GM12891 (cell line): ENCODE data around the gene MAPK14.

Experiments used
- POLR2A ChIP-seq: IDR thresholded peaks from 2 replicates; pipeline ENCODE4 v1.6.1; 2011; ENCODE audit warnings: low read depth, low read length, control low read depth
- POLR2AphosphoS5 ChIP-seq: IDR thresholded peaks from 2 replicates; pipeline ENCODE4 v1.6.1; 2011; ENCODE audit warnings: low read depth, low read length, control low read depth
- SPI1 ChIP-seq: IDR thresholded peaks from 2 replicates; pipeline ENCODE4 v1.6.1; 2011; ENCODE audit warnings: low read depth, low read length, control low read depth
- TAF1 ChIP-seq: IDR thresholded peaks from 2 replicates; pipeline ENCODE4 v1.6.1; 2011; ENCODE audit warnings: low read depth, low read length, control low read depth

- no peak for TF ChIP-seq TAF1
- no peak for TF ChIP-seq POLR2A
- no peak for TF ChIP-seq POLR2AphosphoS5
- TF ChIP-seq SPI1: no peak
Observed at GRCh38 chr6:36126121-36126520, 98.5 kb downstream of the MAPK14 start.
